ENCODE measurements around the gene CD38. TPM values are rescaled to one million over a fixed set of nuclear protein-coding genes. Genes with fewer than 3 reads are reported as not detected.

CD38 gene
- total and polyA plus RNA-seq, 11 donors: 1.0 to 12.4 (median 2.8) TPM

DNA sequence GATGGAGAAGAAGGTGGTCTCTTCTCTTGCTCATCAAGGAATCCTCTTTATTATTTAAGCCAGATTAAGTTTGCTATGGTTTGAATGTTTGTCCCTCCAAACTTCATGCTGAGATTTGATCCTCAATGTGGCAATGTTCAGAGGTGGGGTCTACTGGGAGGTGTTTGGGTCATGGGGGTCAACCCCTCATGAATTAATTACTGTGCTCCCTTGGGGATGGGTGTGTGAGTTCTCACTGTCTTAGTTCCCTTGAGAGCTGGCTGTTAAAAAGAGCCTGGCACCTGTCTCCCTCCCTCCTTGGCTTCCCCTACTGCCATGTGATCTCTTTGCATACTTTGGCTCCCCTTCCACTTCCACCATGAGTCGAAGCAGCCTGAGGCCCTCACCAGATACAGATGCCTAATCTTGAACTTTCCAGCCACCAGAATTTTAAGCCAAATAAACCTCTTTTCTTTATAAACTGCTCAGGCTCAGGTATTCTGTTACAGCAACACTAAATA is 36.0 kb upstream of the CD38 start:
- H3K9me3 ChIP-seq: peaks cover 0 to 19% (median 0%) of the 10 kb centered on the region in 12 donors
- no peak for TF ChIP-seq POLR2A (IDR thresholded peaks at IDR 0.05)
- TF ChIP-seq, protein P1, sequence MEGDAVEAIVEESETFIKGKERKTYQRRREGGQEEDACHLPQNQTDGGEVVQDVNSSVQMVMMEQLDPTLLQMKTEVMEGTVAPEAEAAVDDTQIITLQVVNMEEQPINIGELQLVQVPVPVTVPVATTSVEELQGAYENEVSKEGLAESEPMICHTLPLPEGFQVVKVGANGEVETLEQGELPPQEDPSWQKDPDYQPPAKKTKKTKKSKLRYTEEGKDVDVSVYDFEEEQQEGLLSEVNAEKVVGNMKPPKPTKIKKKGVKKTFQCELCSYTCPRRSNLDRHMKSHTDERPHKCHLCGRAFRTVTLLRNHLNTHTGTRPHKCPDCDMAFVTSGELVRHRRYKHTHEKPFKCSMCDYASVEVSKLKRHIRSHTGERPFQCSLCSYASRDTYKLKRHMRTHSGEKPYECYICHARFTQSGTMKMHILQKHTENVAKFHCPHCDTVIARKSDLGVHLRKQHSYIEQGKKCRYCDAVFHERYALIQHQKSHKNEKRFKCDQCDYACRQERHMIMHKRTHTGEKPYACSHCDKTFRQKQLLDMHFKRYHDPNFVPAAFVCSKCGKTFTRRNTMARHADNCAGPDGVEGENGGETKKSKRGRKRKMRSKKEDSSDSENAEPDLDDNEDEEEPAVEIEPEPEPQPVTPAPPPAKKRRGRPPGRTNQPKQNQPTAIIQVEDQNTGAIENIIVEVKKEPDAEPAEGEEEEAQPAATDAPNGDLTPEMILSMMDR (IDR thresholded peaks at IDR 0.05): no peak
- DNase-seq (no peak), ATAC-seq (no peak)
- no peaks in the 10 kb centered on the region for H3K27me3 ChIP-seq
- WGBS, 4 donors: 32 to 47% (median 39%) methylated on average over 1 of the region's 1 CpG
- H3K36me3 ChIP-seq: no peaks in the 10 kb centered on the region
- no peaks in the 10 kb centered on the region for H3K4me1 ChIP-seq
- H3K4me3 ChIP-seq: no peak overlapping the region
- intact Hi-C loops (cut with DNase I): no loop called here
- no peak overlapping the region for H3K27ac ChIP-seq

DNA sequence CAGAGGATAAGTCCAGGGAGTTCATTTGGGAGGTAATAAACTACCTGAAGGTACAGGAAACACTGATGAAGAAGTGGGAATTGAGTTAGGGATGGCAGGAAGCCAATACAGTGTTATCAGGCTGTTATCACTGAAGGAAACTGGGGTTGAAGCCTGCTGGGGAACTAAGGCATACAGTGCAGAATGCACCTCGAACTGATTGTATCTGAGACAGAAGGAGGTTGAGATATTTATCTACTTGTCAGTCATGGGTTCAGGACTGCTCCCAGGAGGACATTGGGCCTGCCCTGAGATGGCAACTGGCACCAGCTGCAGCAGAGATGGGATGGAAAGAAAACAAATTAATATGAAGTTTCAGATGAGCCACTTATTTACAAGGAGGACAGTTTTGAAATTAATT is 35.5 kb upstream of the CD38 start:
- Histone ChIP-seq H3K27ac (no peak overlapping the region), H3K9me3 (peaks cover 0 to 19% (median 0%) of the 10 kb centered on the region in 12 donors), H3K4me1 (no peaks in the 10 kb centered on the region), H3K4me3 (no peak overlapping the region), H3K36me3 (no peaks in the 10 kb centered on the region), H3K27me3 (no peaks in the 10 kb centered on the region)
- WGBS, 4 donors: 14 to 35% (median 18%) methylated on average over 1 of the region's 1 CpG
- no peak for TF ChIP-seq POLR2A (IDR thresholded peaks at IDR 0.05)
- TF ChIP-seq, protein P1 (IDR thresholded peaks at IDR 0.05): no peak
- DNase-seq: no peak
- ATAC-seq: no peak
- intact Hi-C loops (cut with DNase I): no loop called here

DNA sequence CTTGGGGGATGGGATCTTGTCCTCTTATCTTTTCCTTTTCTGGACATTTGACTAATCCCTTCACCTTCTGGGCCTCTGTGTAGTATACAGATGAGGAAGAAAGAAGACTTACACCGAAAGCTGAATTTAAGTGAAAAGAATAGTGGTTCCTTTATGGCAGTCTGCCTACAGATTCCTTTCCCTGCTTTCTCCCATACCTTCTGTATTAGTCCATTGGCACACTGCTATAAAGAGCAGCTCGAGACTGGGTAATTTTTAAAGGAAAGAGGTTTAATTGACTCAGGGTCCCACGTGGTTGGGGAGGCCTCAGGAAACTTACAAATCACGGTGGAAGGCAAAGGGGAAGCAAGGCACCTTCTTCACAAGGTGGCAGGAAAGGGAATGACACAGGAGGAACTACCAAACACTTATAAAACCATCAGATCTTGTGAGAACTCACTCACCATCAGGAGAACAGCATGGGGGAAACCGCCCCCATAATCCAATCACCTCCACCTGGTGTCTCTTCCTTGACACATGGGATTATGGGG is 34.0 kb upstream of the CD38 start:
- 41 to 68% (median 53%) methylated on average over 5 of the region's 5 CpGs for WGBS, 4 donors

DNA sequence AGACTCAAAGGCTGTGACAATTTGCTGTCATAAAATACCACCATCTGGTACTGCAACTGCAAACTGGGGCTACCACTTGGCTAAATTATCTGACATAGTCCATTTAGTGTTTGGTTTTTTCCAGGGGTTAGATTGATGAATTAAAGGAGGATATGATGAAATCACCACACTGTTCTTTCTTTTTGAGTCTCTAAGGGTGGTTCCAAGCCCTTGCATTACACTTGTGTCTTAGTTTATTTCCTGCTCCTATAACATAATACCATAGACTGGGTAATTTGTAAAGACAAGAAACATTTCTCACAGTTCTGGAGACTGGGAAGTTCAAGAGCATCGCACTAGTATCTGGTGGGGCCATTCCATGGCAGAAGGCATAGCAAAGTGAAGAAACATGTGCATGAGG is 32.0 kb upstream of the CD38 start:
- 94 to 98% (median 95%) methylated on average over 1 of the region's 1 CpG for WGBS, 4 donors

More for the DNA sequence above, 34.0 kb upstream of the CD38 start:
- TF ChIP-seq, protein P1 (IDR thresholded peaks at IDR 0.05): no peak
- intact Hi-C loops (cut with DNase I): no loop called here
- Histone ChIP-seq H3K4me1 (no peaks in the 10 kb centered on the region), H3K27ac (no peak overlapping the region), H3K4me3 (no peak overlapping the region), H3K9me3 (peaks cover 0 to 19% (median 0%) of the 10 kb centered on the region in 12 donors), H3K36me3 (no peaks in the 10 kb centered on the region), H3K27me3 (no peaks in the 10 kb centered on the region)
- ATAC-seq (no peak), DNase-seq (no peak)

More for the DNA sequence above, 32.0 kb upstream of the CD38 start:
- Histone ChIP-seq H3K4me1 (no peaks in the 10 kb centered on the region), H3K9me3 (peaks cover 0 to 19% (median 0%) of the 10 kb centered on the region in 12 donors), H3K4me3 (no peak overlapping the region), H3K27ac (no peak overlapping the region), H3K36me3 (no peaks in the 10 kb centered on the region), H3K27me3 (no peaks in the 10 kb centered on the region)
- TF ChIP-seq, protein P1 (IDR thresholded peaks at IDR 0.05): no peak
- no peak for TF ChIP-seq POLR2A (IDR thresholded peaks at IDR 0.05)
- intact Hi-C loops (cut with DNase I): no loop called here
- no peak for DNase-seq
- ATAC-seq: no peak

Data from heart left ventricle (tissue), 16 donors.